ENCODE measurements around the gene TMEM63C.

DNA sequence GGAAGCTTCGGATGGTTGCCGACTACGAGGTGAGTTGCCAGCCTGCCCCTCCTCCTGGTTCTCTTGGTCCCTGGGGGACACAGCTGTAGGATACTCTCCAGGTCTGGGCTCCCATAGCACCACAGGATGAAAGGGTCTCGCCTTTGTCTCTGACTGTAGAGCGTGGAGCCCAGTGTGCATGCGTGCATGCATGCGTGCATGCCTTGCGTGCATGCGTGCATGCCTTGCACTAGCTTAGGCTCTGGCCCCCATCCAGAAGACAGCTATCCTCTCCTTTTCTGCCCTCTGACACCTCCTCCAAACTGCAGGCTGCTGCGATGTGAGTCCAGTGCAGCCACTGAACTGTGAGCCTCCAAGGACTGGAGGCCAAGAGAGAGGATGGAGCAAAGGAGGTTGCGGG lies 70.3 kb downstream of the TMEM63C start:
- TF ChIP-seq, protein P1, sequence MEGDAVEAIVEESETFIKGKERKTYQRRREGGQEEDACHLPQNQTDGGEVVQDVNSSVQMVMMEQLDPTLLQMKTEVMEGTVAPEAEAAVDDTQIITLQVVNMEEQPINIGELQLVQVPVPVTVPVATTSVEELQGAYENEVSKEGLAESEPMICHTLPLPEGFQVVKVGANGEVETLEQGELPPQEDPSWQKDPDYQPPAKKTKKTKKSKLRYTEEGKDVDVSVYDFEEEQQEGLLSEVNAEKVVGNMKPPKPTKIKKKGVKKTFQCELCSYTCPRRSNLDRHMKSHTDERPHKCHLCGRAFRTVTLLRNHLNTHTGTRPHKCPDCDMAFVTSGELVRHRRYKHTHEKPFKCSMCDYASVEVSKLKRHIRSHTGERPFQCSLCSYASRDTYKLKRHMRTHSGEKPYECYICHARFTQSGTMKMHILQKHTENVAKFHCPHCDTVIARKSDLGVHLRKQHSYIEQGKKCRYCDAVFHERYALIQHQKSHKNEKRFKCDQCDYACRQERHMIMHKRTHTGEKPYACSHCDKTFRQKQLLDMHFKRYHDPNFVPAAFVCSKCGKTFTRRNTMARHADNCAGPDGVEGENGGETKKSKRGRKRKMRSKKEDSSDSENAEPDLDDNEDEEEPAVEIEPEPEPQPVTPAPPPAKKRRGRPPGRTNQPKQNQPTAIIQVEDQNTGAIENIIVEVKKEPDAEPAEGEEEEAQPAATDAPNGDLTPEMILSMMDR (IDR thresholded peaks at IDR 0.05; ENCODE audit: low read depth, low read length): no peak
- no peak for TF ChIP-seq EZH2phosphoT487 (IDR thresholded peaks at IDR 0.05; ENCODE audit: low read depth)
